Thoracic aorta (tissue), 2 donors: ENCODE measurements around the gene MPPED1. TPM values are rescaled to one million over a fixed set of nuclear protein-coding genes. Genes with fewer than 3 reads are reported as not detected.

Experiments used
- ATAC-seq: fragments of 150-250 bp; one replicate; pipeline ENCODE4 v1.8.0; 2017; ENCODE audit warnings: low read depth; ENCODE audit not compliant: insufficient number of reproducible peaks, low FRiP score
- DNase-seq: peaks from one replicate; pipeline ENCODE4 v3.0.0-alpha.2; 2020; ENCODE audit warnings: low spot score
- H3K27ac ChIP-seq, 2 donors: fragments of 200-600 bp; sonication (generic); 1 replicate in 1 of 2; 2 replicates in 1 of 2; pipeline ENCODE4 v1.5.1; 2016; ENCODE audit warnings: mild to moderate bottlenecking in 2 of 2, moderate library complexity in 2 of 2
- H3K27me3 ChIP-seq: fragments of 200-600 bp; sonication (generic); replicated peaks from 2 replicates; pipeline ENCODE4 v1.6.0; 2016; ENCODE audit warnings: mild to moderate bottlenecking; ENCODE audit not compliant: insufficient read depth
- H3K36me3 ChIP-seq: fragments of 200-600 bp; sonication (generic); one replicate; pipeline ENCODE4 v1.5.1; 2016
- H3K4me1 ChIP-seq, 2 donors: fragments of 200-600 bp; sonication (generic); 1 replicate in 1 of 2; 2 replicates in 1 of 2; pipeline versions ENCODE4 v1.5.1 to v1.6.0; 2016; ENCODE audit warnings: low read depth in 2 of 2, mild to moderate bottlenecking in 1 of 2; ENCODE audit not compliant: control insufficient read depth in 1 of 2
- H3K4me3 ChIP-seq: fragments of 200-600 bp; sonication (generic); 2 replicates; pipeline ENCODE4 v1.5.1; 2016; ENCODE audit warnings: mild to moderate bottlenecking
- H3K9me3 ChIP-seq: fragments of 200-600 bp; sonication (generic); 2 replicates; pipeline ENCODE4 v1.5.1; 2016
- CTCF ChIP-seq: fragments of 200-600 bp; sonication (generic); IDR thresholded peaks from one replicate; pipeline ENCODE4 v1.5.1; 2019; ENCODE audit warnings: antibody characterized with exemption
- total RNA-seq, 2 donors: library from RNA; depleted of rRNA; stranded (reverse); fragments of >200 nt; gene quantifications; one replicate each; pipeline versions ENCODE4 v1.1.0 to v1.2.3, GENCODE V29; 2016

The MPPED1 gene
- total RNA-seq, 2 donors from 2014 or later, result not detected

GRCh38 chr22:43508489-43508888, 96.7 kb downstream of the MPPED1 start:
- DNase-seq, result no peak
- Histone ChIP-seq H3K27ac (no peak overlapping the region), H3K36me3 (no peaks in the 10 kb centered on the region), H3K4me1 (no peaks in the 10 kb centered on the region), H3K27me3 (no peaks in the 10 kb centered on the region), H3K9me3 (no peaks in the 10 kb centered on the region), H3K4me3 (no peak overlapping the region)
- TF ChIP-seq CTCF, result no peak
- no peak for ATAC-seq

GRCh38 chr22:43509337-43509736, 97.5 kb downstream of the MPPED1 start:
- no peak for ATAC-seq
- H3K27me3 ChIP-seq, result no peaks in the 10 kb centered on the region
- H3K27ac ChIP-seq, result no peak overlapping the region
- H3K4me3 ChIP-seq, result no peak overlapping the region
- TF ChIP-seq CTCF, result no peak
- no peaks in the 10 kb centered on the region for H3K9me3 ChIP-seq
- H3K4me1 ChIP-seq, result no peaks in the 10 kb centered on the region
- no peak for DNase-seq
- no peaks in the 10 kb centered on the region for H3K36me3 ChIP-seq

GRCh38 chr22:43510281-43511070, 98.7 kb downstream of the MPPED1 start:
- no peak for ATAC-seq
- Histone ChIP-seq H3K4me1 (no peaks in the 10 kb centered on the region), H3K27me3 (no peaks in the 10 kb centered on the region), H3K4me3 (no peak overlapping the region), H3K9me3 (no peaks in the 10 kb centered on the region), H3K27ac (no peak overlapping the region), H3K36me3 (no peaks in the 10 kb centered on the region)
- no peak for DNase-seq
- TF ChIP-seq CTCF, result no peak

GRCh38 chr22:43511276-43511910, 99.6 kb downstream of the MPPED1 start:
- Histone ChIP-seq H3K4me1 (no peaks in the 10 kb centered on the region), H3K36me3 (no peaks in the 10 kb centered on the region), H3K27ac (no peak overlapping the region), H3K4me3 (no peak overlapping the region), H3K27me3 (no peaks in the 10 kb centered on the region), H3K9me3 (no peaks in the 10 kb centered on the region)
- no peak for ATAC-seq
- no peak for TF ChIP-seq CTCF
- no peak for DNase-seq

GRCh38 chr22:43512279-43512678, 100.5 kb downstream of the MPPED1 start:
- Histone ChIP-seq H3K36me3 (no peaks in the 10 kb centered on the region), H3K27ac (no peak overlapping the region), H3K4me1 (no peaks in the 10 kb centered on the region), H3K4me3 (no peak overlapping the region), H3K9me3 (no peaks in the 10 kb centered on the region), H3K27me3 (no peaks in the 10 kb centered on the region)
- DNase-seq, result no peak
- ATAC-seq, result no peak
- TF ChIP-seq CTCF, result no peak
